GM06990 (cell line): ENCODE measurements around the gene PSMA4.

Experiments used
- DNase-seq: peaks from one replicate; pipeline ENCODE4 v3.0.0-alpha.2; 2011; ENCODE audit not compliant: insufficient read length; ENCODE audit errors: extremely low read depth
- H3K27me3 ChIP-seq: replicated peaks from 2 replicates; pipeline ENCODE4 v1.6.0; 2011; ENCODE audit warnings: low read length; ENCODE audit not compliant: control insufficient read depth, insufficient read depth
- H3K36me3 ChIP-seq: 2 replicates; pipeline ENCODE4 v1.5.1; 2011; ENCODE audit warnings: low read length; ENCODE audit not compliant: control insufficient read depth, insufficient read depth
- H3K4me3 ChIP-seq: replicated peaks from 2 replicates; pipeline ENCODE4 v1.5.1; 2011; ENCODE audit warnings: low read depth, mild to moderate bottlenecking, control low read depth, low read length
- CTCF ChIP-seq: IDR thresholded peaks from 2 replicates; pipeline ENCODE4 v1.5.1; 2011; ENCODE audit warnings: low read length, control low read depth, mild to moderate bottlenecking, inconsistent platforms; ENCODE audit not compliant: insufficient read depth, poor library complexity, severe bottlenecking

Gene PSMA4

GRCh38 chr15:78598348-78598747, 58.1 kb downstream of the PSMA4 start:
- DNase-seq, result no peak
- no peak for TF ChIP-seq CTCF
- H3K4me3 ChIP-seq, result no peak overlapping the region
- no peaks in the 10 kb centered on the region for H3K36me3 ChIP-seq
- no peaks in the 10 kb centered on the region for H3K27me3 ChIP-seq

- TF ChIP-seq CTCF, result no peak
- no peak for DNase-seq
- Histone ChIP-seq H3K27me3 (no peaks in the 10 kb centered on the region), H3K4me3 (no peak overlapping the region), H3K36me3 (no peaks in the 10 kb centered on the region)
Measured at GRCh38 chr15:78599189-78599588, 58.9 kb downstream of the PSMA4 start.
